ENCODE measurements around the gene OMP.
A peak's percentile ranks its signal among the peaks of the same experiment; 100 is the strongest.

OMP gene

DNA sequence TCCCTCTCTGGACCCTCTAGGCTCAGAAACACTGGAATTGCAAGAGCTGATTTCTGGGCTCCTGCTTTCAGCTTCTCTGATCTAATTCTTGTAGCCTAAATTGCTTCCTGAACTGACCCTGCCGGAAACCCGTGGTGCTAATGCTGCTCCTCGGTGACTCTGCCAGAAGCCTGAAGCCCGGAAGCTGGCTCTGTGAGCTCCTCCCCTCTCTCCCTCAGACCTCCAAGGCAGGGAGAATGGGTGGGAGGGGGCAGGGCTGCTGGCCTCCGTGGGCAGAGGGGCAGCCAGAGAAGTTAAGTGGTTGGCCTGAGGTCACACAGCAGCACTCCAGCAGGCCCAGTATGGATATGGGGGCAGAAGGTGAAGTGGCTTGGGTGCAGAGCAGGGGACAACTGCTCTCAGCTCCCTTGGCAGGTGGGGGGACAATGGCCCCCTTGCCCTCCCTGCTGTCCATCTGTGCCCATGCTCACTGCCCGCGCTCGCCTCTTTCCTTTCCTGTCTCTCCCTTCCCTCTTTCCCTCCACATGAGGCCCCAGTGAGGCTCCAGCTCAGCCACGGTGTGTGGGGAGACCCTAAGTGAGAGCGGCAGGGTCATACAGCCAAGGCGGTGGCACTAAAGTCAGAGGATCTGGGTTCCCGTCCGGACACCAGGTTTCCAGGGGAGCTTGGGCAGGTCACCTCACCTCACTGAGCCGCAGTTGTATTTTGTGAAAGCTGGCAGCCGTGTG is 19.6 kb upstream of the OMP start:
- no peak for DNase-seq (ENCODE audit: low spot score)
- peak overlapping the region; percentile 50 for H3K4me3 ChIP-seq
- peak overlapping the region in 1 of 2 donors; percentile 86 for H3K27ac ChIP-seq
- TF ChIP-seq, protein P1, sequence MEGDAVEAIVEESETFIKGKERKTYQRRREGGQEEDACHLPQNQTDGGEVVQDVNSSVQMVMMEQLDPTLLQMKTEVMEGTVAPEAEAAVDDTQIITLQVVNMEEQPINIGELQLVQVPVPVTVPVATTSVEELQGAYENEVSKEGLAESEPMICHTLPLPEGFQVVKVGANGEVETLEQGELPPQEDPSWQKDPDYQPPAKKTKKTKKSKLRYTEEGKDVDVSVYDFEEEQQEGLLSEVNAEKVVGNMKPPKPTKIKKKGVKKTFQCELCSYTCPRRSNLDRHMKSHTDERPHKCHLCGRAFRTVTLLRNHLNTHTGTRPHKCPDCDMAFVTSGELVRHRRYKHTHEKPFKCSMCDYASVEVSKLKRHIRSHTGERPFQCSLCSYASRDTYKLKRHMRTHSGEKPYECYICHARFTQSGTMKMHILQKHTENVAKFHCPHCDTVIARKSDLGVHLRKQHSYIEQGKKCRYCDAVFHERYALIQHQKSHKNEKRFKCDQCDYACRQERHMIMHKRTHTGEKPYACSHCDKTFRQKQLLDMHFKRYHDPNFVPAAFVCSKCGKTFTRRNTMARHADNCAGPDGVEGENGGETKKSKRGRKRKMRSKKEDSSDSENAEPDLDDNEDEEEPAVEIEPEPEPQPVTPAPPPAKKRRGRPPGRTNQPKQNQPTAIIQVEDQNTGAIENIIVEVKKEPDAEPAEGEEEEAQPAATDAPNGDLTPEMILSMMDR (IDR thresholded peaks at IDR 0.05): no peak

DNA sequence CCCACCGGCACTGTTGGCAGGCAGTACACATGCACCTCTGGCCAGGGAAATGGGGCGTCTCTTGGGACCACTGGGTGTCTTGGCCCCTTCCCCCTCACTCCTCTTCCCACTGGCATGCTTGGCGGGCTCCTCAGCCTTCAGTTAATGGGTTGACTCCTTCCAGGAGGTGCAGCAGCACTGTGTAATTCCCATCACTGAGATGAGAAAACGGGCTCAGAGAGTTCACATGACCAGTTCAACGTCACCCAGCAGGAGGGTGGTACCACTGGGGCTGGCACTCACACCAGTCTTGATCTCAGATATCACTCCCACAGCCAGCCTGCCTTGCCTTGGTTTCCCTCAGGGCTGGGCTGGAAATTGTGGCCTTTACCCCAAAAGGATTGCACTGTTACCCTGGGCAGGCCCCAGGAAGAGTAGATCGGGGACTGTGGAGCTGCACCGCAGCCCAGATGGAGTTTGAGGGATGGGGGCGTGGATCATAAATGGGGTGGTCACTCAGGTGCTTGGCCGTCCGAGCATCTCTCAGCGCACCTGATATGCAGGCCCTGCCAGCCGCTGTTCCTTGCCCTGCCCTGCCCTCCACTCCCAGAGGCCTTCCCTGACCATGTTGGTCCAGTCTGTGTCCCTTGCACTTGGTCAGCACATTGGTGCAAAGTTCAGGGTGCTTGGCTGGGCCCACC is 18.9 kb upstream of the OMP start:
- H3K4me3 ChIP-seq: peak overlapping the region; percentile 50
- TF ChIP-seq, protein P1 (IDR thresholded peaks at IDR 0.05): no peak
- DNase-seq (ENCODE audit: low spot score): no peak
- peak overlapping the region in 1 of 2 donors; percentile 86 for H3K27ac ChIP-seq

DNA sequence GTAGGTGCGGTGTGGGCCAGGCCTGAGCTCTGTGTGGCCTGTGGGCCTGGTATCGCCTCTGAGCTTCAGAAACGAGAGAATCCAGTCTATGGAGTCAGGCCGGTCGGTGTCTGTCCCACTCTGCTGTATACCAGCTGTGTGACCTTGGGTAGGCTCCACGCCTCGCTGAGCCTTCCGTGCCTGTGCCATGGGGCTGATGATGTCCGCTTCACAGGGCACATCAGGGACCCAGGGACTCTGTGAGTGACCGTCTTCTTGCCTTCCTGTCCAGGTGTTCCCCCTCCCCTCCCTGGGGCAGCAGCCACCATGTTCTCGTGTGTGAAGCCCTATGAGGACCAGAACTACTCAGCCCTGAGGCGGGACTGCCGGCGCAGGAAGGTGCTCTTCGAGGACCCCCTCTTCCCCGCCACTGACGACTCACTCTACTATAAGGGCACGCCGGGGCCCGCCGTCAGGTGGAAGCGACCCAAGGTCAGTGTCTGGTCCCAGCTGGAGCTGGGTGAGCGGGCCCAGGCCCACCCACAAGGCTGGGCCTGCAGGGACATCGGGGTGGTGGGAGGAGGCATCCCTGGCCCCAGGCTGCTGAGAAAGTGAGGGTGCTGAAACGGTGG is 18.0 kb upstream of the OMP start:
- H3K27ac ChIP-seq: no peak overlapping the region
- DNase-seq (ENCODE audit: low spot score): no peak
- TF ChIP-seq, protein P1 (IDR thresholded peaks at IDR 0.05): no peak
- no peak overlapping the region for H3K4me3 ChIP-seq

DNA sequence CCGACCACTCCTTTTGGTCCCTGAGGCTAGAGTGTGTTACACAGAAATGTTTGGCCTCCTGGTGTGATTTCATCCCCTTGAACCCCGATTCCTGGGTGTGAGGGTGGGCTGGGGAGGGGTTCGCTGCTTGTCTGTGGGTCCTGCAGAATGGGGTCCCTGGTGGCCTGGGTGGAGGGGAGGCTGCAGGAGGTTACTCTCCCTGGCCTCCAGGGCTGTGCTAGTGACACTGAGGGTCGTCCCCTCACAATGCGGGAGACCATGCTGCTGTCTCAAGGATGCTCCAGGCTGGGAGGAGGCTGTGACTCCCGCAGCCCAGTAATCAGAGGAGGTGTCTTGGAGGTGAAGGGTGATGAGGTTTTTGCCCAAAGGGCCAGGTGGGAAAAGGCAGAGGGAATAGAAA is 17.0 kb upstream of the OMP start:
- DNase-seq (ENCODE audit: low spot score): no peak
- TF ChIP-seq, protein P1 (IDR thresholded peaks at IDR 0.05): no peak

DNA sequence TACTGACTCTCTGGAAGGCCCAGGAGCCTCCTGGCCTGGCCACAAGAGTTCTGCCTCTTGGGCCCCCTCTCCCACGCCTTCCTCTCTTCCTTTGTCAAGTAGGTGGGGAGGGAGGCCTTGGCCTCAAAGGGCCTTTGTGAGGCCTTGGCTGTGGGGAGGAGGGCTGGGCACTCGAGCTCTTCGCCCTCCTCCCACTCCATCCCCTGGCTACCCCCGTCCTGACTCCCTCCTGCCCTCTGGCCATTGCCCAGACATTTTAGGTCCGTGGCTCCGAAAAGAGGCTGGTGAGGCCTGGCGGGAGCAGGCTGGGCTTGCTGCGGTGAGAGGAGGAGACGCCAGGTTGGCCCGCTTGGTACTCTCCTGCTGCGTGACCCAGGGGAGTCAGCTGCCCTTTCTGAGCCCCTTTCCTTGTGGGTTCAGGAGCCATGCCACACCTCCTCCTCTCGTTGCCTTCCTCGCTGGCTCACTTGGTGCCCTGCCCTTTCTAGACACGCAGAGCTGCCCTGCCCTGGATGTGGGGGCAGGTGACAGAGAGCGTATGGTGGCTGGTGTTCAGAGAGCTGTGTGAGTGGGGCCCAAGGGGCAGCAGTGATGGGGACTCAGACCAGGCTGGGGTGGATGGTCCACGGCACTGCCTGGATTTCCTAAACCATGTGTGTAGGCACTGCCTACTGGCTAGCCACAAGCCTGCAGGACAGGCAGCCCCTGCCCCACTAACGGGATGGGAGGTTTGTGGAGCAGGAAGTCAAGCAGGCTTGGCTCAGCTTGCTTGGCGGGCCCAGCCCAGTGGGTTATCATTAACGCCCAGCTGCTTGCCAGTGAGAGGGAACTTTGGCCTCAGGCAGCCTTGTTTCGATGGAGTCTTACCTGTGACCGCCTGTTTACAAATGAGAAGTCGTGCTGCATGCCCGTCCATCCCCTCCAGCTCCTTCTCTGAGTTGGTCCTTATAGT is 15.8 kb upstream of the OMP start:
- H3K27ac ChIP-seq: peak overlapping the region in 1 of 2 donors; percentile 67
- H3K4me3 ChIP-seq: no peak overlapping the region
- DNase-seq (ENCODE audit: low spot score): no peak
- TF ChIP-seq, protein P1 (IDR thresholded peaks at IDR 0.05): no peak

More for the DNA sequence above, 17.0 kb upstream of the OMP start:
- Histone ChIP-seq H3K4me3 (no peak overlapping the region), H3K27ac (no peak overlapping the region)

DNA sequence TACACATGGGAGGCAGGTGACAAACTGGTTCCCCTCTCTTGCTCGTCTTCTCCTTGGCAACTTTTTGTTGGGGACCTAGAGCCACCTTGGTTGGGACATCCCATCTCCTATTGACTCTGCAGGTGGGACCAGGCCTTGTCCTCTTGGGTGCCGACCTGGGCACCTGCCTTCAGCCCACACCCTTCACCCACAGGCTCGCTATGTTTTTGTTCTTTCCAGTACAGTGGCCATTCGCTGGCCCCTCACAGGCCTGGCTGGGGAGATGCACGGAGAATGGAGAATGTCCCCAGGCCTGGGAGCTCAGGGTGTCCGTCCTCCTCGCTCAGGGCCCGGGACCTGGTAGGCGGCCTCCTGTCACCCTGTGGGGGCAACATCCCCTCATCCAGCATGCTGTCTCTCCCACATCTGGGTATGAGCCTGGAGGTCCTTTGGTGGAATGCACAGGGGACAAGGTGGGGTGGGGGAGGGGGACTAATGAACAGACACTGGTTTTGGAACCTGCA is 14.9 kb upstream of the OMP start:
- DNase-seq (ENCODE audit: low spot score): no peak
- Histone ChIP-seq H3K4me3 (no peak overlapping the region), H3K27ac (no peak overlapping the region)
- TF ChIP-seq, protein P1 (IDR thresholded peaks at IDR 0.05): no peak
